GM19395 (cell line): ENCODE measurements around the gene EGLN3.
"Not testable (repeated sequence)": the region's sequence is repeated elsewhere in the genome, so short reads cannot be mapped to it uniquely, and the experiment has no call there.

ENCODE experiments used
- ATAC-seq: cut with Tn5 transposase; IDR thresholded peaks from one replicate; pipeline ENCODE4 v1.9.1; 2021; ENCODE audit warnings: mild to moderate bottlenecking, moderate library complexity; ENCODE audit not compliant: unreplicated experiment

EGLN3 gene

DNA sequence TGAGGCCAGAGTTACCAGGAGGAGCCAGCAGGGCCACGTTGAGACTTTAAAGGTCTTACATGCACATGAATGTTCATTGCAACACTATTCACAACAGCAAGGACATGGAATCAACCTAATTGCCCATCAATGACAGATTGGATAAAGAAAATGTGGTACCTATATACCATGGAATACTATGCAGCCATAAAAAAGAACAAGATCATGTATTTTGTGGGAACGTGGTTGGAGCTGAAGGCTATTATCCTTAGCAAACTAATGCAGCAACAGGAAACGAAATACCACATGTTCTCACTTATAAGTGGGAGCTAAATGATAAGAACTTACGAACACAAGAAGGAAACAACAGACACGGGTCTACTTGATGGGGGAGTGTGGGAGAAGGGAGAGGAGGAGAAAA is 11.6 kb upstream of the EGLN3 start:
- not testable (repeated sequence) for ATAC-seq

DNA sequence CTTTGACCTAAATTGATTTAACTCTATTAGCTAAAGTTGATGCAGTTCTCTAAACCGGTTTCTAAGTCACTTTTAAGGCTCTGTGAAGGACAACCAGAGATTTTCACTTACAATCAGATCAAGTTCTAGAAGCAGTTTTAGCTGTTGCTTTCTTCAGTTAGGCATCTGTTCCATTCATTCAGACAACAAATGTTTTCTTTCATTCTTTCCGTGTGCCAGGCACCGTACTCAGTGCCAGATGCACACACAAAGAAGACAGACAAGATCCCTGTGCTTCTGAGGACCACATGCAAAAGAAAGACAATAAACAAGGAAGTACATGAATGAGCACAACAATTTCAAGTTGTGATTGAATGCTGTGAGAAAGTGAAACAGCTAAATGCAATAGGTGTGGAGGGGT is 11.1 kb upstream of the EGLN3 start:
- no peak for ATAC-seq

DNA sequence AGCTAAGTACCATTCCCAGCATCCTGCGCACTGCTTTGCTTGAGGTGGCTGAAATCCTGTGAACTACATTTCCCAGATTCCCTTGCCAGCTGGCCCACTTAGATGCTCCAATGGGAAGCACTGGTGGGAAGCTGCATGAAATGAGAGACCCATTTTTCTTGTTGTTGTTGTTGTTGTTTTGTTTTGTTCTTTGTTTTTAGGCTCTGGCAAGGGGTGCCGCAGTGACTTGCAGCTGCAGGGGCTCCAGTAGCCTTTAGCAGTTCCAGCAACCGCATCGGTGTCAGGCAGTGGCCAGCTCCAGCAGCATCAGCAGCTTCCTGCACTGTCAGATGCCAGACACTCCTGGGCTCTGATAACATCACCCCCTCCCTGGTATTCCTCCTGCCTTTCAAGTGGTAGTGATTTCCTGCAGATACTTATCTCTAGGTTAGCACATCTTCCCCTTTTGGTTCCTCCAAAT is 8.8 kb upstream of the EGLN3 start:
- ATAC-seq = no peak

DNA sequence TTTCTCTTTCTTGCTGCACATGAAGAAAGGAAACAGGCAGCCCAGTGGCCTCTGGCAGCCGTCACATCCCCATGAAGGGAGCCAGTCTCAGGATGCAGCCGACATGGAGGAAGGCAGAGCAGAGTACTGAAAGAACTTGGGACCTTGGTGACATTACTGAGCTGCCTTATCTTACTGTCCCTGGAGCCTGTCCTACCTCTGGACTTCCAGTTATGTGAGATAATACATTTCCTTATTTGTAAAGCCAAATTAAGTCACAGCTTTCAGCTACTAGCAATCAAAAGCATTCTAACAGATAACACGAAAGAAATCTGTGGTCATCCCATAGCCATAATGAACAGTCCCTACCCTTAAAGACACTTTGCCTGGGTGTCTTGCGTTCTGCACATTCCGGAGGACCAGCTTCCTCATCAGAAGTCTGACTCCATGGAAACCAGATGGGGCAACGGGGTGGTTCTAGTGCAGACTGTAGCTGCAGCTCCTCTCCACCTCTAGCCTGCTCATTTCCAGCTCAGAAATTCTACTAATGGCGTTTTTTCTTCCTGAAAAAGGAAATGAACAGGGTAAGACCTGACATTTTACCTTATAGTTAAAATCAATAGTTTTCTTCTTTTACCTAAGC is 7.8 kb upstream of the EGLN3 start:
- no peak for ATAC-seq

DNA sequence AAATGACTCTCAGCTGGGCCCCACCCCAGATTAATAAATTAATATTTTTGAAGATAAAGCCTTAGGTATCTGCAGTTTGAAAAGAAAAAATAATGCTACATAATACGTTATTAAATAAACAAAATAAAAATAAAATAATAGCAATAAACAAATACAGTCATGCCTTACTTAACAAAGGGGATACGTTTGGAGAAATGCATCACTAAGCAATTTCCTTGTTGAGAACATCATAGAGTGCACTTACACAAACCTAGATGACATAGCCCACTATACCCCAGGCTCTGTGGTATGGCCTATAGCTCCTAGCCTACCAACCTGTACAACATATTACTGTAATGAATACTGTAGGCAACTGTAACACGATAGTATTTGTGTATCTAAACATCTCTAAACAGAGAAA is 7.1 kb upstream of the EGLN3 start:
- no peak for ATAC-seq

DNA sequence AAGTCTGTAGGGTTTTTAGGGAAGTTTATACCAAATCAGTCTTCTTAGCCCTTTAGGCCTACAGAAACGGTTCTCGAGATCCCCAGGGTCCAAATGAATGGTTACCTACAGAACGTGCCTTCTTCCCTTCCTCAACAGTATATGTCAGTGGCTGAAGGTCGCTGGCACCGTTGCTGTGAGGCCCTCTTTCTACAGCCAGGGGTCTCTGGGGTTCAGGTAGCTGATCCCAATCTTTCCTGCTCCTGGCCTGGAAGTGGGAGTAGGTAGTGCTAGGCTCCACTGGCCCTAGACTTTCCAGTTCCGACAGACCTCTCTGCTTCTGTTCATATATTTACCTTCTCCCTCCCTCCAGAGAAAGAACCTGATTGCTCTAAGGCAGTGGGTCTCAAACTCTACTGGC is 6.4 kb upstream of the EGLN3 start:
- no peak for ATAC-seq

DNA sequence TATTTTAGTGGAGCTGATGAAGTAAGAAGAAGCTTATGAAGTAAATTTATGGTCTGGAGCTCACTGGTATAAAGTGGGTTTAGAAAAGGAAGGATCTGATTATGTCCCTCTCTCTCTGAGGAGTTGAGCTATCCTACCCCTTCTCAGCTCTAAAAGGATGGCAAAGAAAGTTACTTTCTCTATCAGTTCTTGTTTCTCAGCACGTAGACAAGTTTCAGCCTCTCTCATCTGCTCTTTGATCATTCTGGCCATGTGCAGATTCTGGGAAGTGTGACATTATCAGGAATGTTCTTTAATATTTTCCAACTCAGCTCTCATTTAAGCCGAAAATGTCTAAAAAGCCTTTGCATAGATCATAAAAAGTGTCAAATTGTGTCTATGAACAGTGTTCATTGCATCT is 5.8 kb upstream of the EGLN3 start:
- ATAC-seq = peak; percentile 67

DNA sequence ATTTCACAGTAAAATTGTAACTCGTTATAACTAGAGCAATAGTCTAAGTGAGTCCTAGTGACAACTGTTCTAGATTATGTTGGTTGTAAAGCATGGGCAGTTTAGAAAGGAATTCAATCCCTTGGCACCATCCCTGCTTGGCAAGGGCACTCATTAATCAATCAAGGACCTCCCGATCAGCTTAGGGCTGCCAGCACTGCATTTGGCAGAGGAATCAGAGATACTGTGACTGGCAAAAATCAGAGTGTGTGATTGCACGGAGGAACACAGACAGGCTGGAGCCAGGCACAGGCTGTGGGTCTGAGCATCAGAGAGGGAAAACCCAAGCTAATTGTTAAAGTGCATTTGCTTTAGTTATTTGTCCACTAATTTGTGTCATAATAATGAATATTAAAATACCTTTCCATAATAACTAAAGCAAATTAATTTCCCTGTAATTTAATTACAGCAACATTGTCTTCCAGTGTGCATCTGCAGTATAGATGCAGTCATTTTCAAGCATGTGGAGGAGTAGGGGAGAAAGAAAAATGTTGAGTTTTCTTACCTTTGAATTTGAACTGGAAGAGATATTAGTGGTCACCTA is 3.2 kb upstream of the EGLN3 start:
- ATAC-seq = no peak

DNA sequence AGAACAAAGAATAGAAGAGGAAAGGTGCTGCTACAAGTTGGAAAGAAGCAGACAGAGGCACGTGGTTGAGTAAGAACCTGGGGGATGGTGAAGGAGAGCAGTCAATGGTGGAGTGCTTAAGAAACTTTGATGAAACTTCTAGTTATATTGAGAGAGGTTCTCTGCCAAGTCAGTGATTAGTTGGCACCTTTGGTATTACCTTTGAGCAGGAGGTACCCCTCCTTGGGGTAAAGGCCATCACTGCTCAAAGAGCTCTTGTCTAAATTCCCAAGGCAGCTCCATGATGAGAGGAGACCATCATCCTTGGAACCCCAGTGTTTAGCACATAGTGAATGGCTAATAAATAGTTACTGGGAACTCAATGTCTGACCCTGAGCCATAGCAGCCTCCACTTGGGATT is 1.7 kb upstream of the EGLN3 start:
- ATAC-seq = no peak

DNA sequence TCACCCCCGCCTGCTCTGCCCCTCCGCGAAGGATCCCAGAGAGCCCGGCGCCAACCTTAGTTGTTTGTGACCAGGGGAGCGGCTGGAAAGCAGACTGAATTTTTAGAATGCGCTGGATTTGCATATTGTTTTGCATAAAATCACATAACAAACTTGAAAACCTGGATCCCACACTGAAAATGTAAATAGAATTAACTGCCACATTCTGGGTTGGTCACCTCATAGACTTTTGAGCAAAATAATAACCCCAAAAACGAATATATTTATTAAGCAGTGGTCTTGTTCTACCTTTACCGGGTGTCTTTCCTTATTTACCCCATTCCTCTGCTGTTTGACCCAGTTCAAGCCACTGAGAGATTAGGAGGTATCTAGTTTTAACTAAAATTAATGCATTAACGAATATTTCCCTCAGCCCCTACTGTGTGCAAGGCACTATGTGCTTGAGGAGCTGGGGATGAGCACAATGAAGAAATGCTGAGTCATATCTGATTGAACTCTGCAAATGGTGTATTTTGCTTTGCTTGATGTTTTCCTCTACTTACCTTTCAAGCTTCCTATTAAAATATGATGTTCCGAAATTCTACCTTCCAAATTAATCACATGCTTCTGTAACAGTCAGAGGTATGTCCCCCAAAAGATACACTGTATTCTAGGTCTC is 438 bp upstream of the EGLN3 start:
- no peak for ATAC-seq

DNA sequence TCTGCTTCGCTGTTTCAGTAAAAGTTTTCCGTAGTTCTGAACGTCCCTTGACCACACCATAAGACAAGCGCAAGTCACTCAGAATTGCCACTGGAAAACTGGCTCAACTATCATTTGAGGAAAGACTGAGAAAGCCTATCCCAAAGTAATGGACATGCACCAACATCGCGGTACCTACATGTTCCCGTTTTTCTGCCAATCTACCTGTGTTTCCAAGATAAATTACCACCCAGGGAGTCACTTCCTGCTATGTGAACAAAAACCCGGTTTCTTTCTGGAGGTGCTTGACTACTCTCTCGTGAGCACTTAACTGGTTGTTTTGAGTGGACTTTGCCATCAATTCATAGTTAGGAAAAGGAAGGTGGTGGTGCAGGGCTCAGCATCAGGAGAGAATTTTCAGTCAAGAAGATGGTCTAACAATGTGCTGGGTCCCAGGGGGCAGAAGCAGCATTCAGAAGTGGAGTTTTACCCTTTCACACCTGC is 1.4 kb downstream of the EGLN3 start:
- ATAC-seq = peak; percentile 0

DNA sequence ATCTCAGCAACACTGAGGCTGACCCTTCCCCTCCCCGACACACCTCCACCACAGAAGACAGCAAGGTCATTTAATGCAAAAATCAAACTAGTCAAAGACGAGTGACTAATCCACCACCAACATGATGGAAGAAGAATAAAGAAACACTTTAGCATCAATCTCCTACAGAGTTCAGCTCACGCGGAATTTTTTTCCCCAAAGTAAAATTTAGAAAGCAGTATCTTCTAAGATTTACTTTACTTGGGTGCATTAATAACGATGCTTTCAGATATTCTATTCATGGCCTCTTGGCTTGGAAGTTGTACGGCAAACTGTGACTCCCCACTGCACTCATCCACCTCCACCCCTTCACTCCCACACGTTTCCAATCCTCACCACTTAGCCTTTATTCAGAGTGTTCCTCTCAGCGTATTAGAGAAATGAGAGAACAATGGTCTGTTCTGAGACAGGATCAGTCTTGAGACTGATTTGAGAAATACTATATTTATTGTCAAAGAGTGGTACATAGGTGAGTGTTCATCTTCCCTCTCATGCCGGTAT is 1.9 kb downstream of the EGLN3 start:
- no peak for ATAC-seq

DNA sequence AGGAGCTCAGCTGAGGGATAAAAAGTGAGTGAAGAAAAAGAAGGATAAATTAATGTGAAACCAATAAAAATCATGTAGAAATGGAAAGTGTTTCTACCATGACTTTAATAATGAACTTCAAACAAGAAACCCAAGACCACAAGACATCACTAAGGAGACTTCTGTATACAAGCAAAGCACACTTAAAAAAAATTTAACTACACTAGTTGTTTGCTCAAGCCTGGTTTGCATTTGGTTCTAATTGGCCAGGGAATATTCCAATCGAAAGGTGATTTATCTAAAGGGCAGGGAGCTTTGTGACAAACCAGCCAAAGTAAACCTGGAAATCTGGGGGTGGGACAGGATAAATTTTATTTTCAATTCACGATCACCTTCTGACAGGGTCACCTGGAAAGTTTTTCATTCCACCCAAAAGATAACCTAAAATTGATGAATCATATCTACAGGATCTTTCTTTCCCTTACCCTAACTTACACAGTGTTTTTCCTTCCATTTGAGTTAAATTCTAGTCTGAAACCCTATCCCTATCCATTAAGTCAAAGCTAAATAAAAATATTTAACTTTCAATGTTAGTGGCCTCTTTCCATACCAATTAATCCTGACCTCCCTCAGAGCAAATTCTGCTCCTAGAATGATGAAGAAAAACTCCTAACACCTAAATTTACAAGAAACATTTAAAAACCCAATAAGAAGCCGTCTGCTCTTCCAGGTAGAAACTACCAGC is 2.6 kb downstream of the EGLN3 start:
- no peak for ATAC-seq

DNA sequence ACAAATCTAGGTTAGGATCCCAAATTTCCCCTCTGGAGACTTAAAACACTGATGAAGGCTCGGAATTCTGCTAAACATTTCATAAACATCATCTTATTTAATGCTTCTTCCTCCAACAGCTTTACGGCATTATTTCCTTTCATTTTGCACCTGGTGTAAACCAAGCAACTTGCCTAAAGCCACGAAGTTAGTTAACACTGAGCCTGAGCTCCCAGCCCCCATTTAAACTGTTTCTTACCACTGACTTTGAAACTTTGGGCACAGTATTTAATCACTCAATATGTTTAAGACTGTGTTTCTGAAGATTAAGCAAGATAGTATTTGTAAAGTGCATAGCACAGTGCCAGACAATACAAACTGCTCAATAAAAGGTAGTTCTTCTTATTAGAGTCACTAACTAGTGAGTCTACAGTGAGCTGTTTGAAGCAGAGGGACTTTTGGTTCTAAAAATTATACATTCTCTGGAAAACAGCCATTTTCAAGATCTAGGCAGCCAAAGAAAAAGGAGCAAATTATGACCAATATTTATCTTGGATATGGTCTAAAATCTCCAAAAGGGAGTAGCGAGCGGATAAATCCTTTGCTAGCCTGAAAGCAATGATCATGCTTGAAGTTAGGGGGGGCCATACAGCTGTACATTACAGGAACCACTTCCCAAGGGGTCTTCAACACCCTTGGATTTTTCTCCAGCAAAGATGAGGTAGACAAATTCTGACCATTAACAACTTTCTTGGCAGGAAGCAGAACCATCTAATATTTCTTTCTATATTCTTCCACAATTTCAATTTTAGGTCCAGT is 4.0 kb downstream of the EGLN3 start:
- no peak for ATAC-seq

DNA sequence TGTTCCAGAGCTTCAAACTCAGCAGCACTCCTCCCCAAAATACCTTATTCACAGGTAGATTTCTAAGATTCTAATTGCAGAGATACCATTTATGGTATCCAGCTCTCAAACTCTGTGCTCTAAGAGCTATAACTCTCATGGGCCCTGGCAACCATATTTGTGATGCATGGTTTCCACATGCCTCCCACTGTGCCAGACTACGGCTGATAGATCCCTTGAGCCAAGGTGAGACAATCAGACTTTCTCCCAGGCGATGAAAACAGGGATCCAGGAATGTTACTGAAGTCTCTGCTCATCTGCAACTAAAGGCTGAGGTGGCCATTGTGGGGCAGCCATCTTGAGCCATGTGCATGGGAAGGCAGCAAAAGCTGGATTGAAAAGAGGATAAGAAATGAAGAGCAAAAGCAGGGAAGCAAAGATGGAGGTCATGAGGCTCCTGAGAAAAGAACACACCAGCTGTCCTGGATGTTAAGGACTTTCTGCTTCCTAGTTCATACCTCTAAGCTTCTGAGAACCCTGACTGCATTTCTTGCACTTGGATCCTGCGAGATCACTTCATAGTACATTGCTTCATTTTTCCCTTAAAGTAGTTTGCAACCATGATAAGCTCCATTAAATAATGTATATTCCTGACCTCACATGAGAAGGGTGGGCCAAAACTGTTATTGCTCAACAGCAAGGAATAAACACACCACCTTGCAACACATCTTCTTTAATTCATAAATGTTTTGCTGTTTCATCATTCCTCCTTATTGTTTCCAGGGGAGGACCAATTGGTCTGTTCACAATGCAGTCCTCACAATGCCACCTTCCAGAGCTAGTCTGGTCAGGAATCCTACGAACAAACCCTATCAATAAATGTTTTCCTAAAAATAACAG is 5.4 kb downstream of the EGLN3 start:
- no peak for ATAC-seq

DNA sequence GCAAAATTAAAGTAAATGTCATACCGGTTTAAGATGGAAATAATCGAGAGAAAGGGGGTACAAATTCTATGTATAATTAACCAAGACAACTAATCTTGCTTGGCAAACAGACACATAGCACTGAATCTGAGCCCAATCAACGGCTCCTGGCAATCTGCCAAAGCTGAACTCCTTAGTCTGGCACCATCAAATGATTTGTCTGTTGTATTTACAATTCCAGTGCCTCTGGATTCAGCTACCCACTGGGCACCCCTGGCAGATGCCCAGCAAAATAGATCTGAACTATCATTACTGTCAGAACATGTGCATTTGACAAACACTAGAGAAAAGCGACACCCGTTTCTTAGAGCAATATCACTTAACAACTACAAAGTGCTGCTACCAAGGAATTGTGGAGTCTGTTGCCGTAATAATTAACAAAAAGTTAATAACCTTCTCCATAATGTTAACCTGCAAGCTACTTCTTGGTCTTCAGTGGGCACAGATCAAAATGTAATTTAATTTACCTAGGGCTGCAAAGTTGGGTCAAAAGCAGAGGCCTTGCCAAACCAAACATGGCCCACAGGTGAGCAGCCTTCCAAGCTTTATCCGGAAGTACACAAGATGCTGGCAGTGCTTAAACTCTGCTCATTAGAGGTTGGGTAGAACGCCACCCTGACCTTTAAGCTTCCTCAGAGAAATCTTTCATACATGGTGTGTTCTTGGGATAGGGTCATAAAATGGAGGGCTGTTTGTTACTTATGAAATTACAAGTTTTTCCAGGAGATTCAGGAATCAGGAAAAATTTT is 7.6 kb downstream of the EGLN3 start:
- ATAC-seq = no peak

DNA sequence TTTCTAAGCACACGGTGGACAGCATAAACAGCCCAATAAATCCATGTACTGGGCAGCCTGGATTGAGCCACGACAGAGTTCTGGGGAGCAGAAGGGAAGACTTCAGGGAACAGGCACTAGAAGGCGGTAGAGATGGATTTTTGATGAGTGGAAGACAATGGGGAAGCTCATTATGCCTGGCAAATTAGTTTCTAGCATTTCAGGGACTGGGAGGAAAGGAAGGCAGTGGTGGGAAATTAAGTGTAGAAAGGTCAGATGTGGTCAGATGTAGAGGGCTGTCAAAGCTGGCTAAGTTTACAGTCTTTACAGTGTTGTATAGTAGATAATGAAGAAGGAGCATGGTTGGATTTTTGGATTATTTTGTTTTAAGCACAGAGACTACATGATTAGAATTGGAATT is 9.2 kb downstream of the EGLN3 start:
- ATAC-seq = no peak

DNA sequence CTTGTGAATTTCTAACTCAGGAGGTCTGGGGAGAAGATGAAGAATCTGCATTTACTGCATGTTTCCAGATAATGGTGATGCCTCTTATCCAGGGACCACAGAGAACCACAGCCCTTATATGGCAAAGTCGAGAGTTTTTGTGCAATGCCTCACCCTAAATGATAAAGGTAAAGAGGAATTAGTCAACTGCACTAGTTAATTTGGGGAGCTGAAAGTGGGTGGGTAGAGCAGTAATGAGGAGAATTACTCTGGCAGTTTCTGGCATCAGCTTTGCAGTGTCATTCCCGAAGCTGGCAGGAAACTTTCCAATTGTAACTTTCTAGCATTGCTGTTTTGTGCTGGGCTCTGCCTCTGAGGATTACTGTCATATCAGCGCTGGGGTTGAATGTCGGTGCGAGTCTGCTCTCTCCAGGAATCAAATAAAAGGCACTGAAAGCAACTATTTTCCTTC is 10.3 kb downstream of the EGLN3 start:
- no peak for ATAC-seq
